Gastroesophageal sphincter (tissue), 4 donors: ENCODE data around the gene ZNF248. TPM values are rescaled to one million over a fixed set of nuclear protein-coding genes. Genes with fewer than 3 reads are reported as not detected.

Source experiments
- ATAC-seq: fragments of 150-250 bp; one replicate; pipeline ENCODE4 v1.9.1; 2016; ENCODE audit warnings: mild to moderate bottlenecking, moderate library complexity
- H3K27ac ChIP-seq, 4 donors: fragments of 200-600 bp; sonication (generic) in 3 of 4; 1 replicate in 3 of 4; 2 replicates in 1 of 4; pipeline ENCODE4 v1.5.1; 2016 to 2019
- H3K27me3 ChIP-seq: fragments of 200-600 bp; sonication (generic); one replicate; pipeline ENCODE4 v1.5.1; 2019
- H3K36me3 ChIP-seq, 2 donors: fragments of 200-600 bp; sonication (generic); one replicate each; pipeline ENCODE4 v1.5.1; 2019; ENCODE audit warnings: control low read depth in 1 of 2
- H3K4me1 ChIP-seq, 3 donors: fragments of 200-600 bp; sonication (generic); 1 replicate in 2 of 3; 2 replicates in 1 of 3; pipeline ENCODE4 v1.5.1; 2016 to 2019; ENCODE audit warnings: control low read depth in 2 of 3
- H3K4me3 ChIP-seq, 2 donors: fragments of 200-600 bp; sonication (generic); one replicate each; pipeline ENCODE4 v1.5.1; 2019; ENCODE audit warnings: mild to moderate bottlenecking in 1 of 2, moderate library complexity in 1 of 2
- H3K9me3 ChIP-seq, 3 donors: fragments of 200-600 bp; sonication (generic); one replicate each; pipeline ENCODE4 v1.5.1; 2017 to 2019; ENCODE audit warnings: control low read depth in 2 of 3
- CTCF ChIP-seq, 4 experiments: fragments of 200-600 bp in 2 of 4; fragments of 450-650 bp in 2 of 4; sonication (generic) in 1 of 4; IDR thresholded peaks; one replicate each; pipeline ENCODE4 v1.5.1; 2017 to 2019; ENCODE audit warnings: antibody characterized with exemption in 4 of 4, mild to moderate bottlenecking in 2 of 4, moderate library complexity in 2 of 4
- EP300 ChIP-seq: sonication (generic); formaldehyde crosslinking; IDR thresholded peaks from one replicate; pipeline ENCODE4 v1.6.1; 2017; ENCODE audit warnings: antibody characterized with exemption, mild to moderate bottlenecking
- POLR2A ChIP-seq, 2 donors: fragments of 450-650 bp; IDR thresholded peaks; one replicate each; pipeline ENCODE4 v1.6.1; 2017; ENCODE audit warnings: antibody characterized with exemption in 2 of 2, mild to moderate bottlenecking in 2 of 2, moderate library complexity in 1 of 2
- POLR2AphosphoS5 ChIP-seq: sonication (generic); formaldehyde crosslinking; IDR thresholded peaks from one replicate; pipeline ENCODE4 v1.6.1; 2017; ENCODE audit warnings: antibody characterized with exemption
- WGBS, 2 donors: methylation state at CpG; one replicate each; pipeline ENCODE4 v1.1.5; 2018; ENCODE audit warnings: low coverage in 1 of 2; 5-methylcytosine and 5-hydroxymethylcytosine counted together
- total RNA-seq, 4 donors: library from RNA; depleted of rRNA; stranded (reverse); fragments of >200 nt; gene quantifications; one replicate each; pipeline ENCODE4 v1.1.0, GENCODE V29; 2016

Gene ZNF248
- total RNA-seq, 4 donors from 2014 or later: 15.9 to 28.9 (median 22.2) TPM

- peaks cover 0 to 28% of the 10 kb centered on the region in 2 donors for H3K36me3 ChIP-seq
- no peaks in the 10 kb centered on the region for H3K27me3 ChIP-seq
- TF ChIP-seq EP300: no peak
- TF ChIP-seq POLR2A (IDR thresholded peaks at IDR 0.05): no peak
- TF ChIP-seq CTCF (IDR thresholded peaks at IDR 0.05): no peak
- no peak for TF ChIP-seq POLR2AphosphoS5
- no peaks in the 10 kb centered on the region for H3K4me1 ChIP-seq
- H3K9me3 ChIP-seq: peaks cover 0 to 59% (median 0%) of the 10 kb centered on the region in 3 donors
- H3K4me3 ChIP-seq: no peak overlapping the region
- H3K27ac ChIP-seq: no peak overlapping the region
- 75 to 78% methylated on average over 1 of the region's 1 CpG for WGBS, 2 donors
- no peak for ATAC-seq
These were observed 92.2 kb downstream of the ZNF248 start for GRCh38 chr10:37765216-37765615.

GRCh38 chr10:37763132-37763531 lies 94.3 kb downstream of the ZNF248 start:
- 46% methylated on average over 3 of the region's 3 CpGs; no CpG with 5 or more reads in 1 of the 2 donors for WGBS, 2 donors
- no peak for TF ChIP-seq CTCF (IDR thresholded peaks at IDR 0.05)
- TF ChIP-seq POLR2AphosphoS5: no peak
- no peak for TF ChIP-seq POLR2A (IDR thresholded peaks at IDR 0.05)
- TF ChIP-seq EP300: no peak
- H3K4me1 ChIP-seq: no peaks in the 10 kb centered on the region
- H3K27ac ChIP-seq: no peak overlapping the region
- peaks cover 0 to 40% of the 10 kb centered on the region in 2 donors for H3K36me3 ChIP-seq
- H3K9me3 ChIP-seq: peaks cover 0 to 58% (median 0%) of the 10 kb centered on the region in 3 donors
- no peaks in the 10 kb centered on the region for H3K27me3 ChIP-seq
- H3K4me3 ChIP-seq: no peak overlapping the region
- no peak for ATAC-seq

- Histone ChIP-seq H3K4me1 (no peaks in the 10 kb centered on the region), H3K27ac (no peak overlapping the region), H3K9me3 (peaks cover 0 to 49% (median 0%) of the 10 kb centered on the region in 3 donors), H3K4me3 (no peak overlapping the region), H3K36me3 (peaks cover 0 to 40% of the 10 kb centered on the region in 2 donors), H3K27me3 (no peaks in the 10 kb centered on the region)
- ATAC-seq: no peak
- TF ChIP-seq POLR2A (IDR thresholded peaks at IDR 0.05): no peak
- TF ChIP-seq POLR2AphosphoS5: no peak
- TF ChIP-seq CTCF (IDR thresholded peaks at IDR 0.05): no peak
- no peak for TF ChIP-seq EP300
These were observed 95.1 kb downstream of the ZNF248 start for GRCh38 chr10:37762287-37762686.

- H3K9me3 ChIP-seq: peaks cover 0 to 43% (median 0%) of the 10 kb centered on the region in 3 donors
- no peak for TF ChIP-seq CTCF (IDR thresholded peaks at IDR 0.05)
- TF ChIP-seq POLR2AphosphoS5: no peak
- no peak for TF ChIP-seq POLR2A (IDR thresholded peaks at IDR 0.05)
- TF ChIP-seq EP300: no peak
- no peak overlapping the region for H3K27ac ChIP-seq
- no peaks in the 10 kb centered on the region for H3K27me3 ChIP-seq
- WGBS, 2 donors: 22 to 40% methylated on average over 1 of the region's 1 CpG
- peaks cover 0 to 35% of the 10 kb centered on the region in 2 donors for H3K36me3 ChIP-seq
- H3K4me3 ChIP-seq: no peak overlapping the region
- ATAC-seq: no peak
- H3K4me1 ChIP-seq: no peaks in the 10 kb centered on the region
These were observed 96.6 kb downstream of the ZNF248 start for GRCh38 chr10:37760817-37761216.

GRCh38 chr10:37758074-37758473 lies 99.3 kb downstream of the ZNF248 start:
- H3K9me3 ChIP-seq: peaks cover 0 to 46% (median 0%) of the 10 kb centered on the region in 3 donors
- H3K27ac ChIP-seq: no peak overlapping the region
- no peaks in the 10 kb centered on the region for H3K27me3 ChIP-seq
- no peaks in the 10 kb centered on the region for H3K4me1 ChIP-seq
- no peak for ATAC-seq
- no peak for TF ChIP-seq POLR2AphosphoS5
- no peak for TF ChIP-seq POLR2A (IDR thresholded peaks at IDR 0.05)
- TF ChIP-seq CTCF (IDR thresholded peaks at IDR 0.05): no peak
- no peak for TF ChIP-seq EP300
- H3K36me3 ChIP-seq: peaks cover 0 to 22% of the 10 kb centered on the region in 2 donors
- H3K4me3 ChIP-seq: no peak overlapping the region
